NOMO-1 (cell line): ENCODE results near the gene CDX2.
A peak's percentile ranks its signal among the peaks of the same experiment; 100 is the strongest.
"Not testable (repeated sequence)": the region's sequence is repeated elsewhere in the genome, so short reads cannot be mapped to it uniquely, and the experiment has no call there.

ENCODE experiments used
- DNase-seq, 2 experiments: peaks; one replicate each; lab custom pipeline; 2025; ENCODE audit not compliant: unreplicated experiment in 2 of 2; lab: John Stamatoyannopoulos, UW

CDX2 gene

GRCh38 chr13:27965740-27966640, 3.1 kb downstream of the CDX2 start:
- DNase-seq = no peak

- no peak for DNase-seq
These were observed 3.8 kb downstream of the CDX2 start for GRCh38 chr13:27965343-27965739.

- no peak for DNase-seq
These were observed 4.3 kb downstream of the CDX2 start for GRCh38 chr13:27964741-27965323.

- not testable (repeated sequence) for DNase-seq
These were observed 4.9 kb downstream of the CDX2 start for GRCh38 chr13:27964206-27964605.

GRCh38 chr13:27963491-27963890, 5.6 kb downstream of the CDX2 start:
- no peak for DNase-seq

GRCh38 chr13:27962982-27963381, 6.1 kb downstream of the CDX2 start:
- no peak for DNase-seq

- no peak for DNase-seq
These were observed 6.8 kb downstream of the CDX2 start for GRCh38 chr13:27962128-27962841.

GRCh38 chr13:27961227-27962085, 7.7 kb downstream of the CDX2 start:
- DNase-seq = no peak

- DNase-seq = peak; percentile 75 to 88
These were observed 8.5 kb downstream of the CDX2 start for GRCh38 chr13:27960362-27961226.

- DNase-seq = no peak
These were observed 9.1 kb downstream of the CDX2 start for GRCh38 chr13:27959976-27960361.

GRCh38 chr13:27956576-27957300, 12.4 kb downstream of the CDX2 start:
- DNase-seq = no peak

GRCh38 chr13:27955014-27955591, 14.0 kb downstream of the CDX2 start:
- no peak for DNase-seq

- no peak for DNase-seq
These were observed 14.7 kb downstream of the CDX2 start for GRCh38 chr13:27954406-27954851.

- DNase-seq = peak; percentile 91 to 95
These were observed 15.3 kb downstream of the CDX2 start for GRCh38 chr13:27953676-27954405.

GRCh38 chr13:27952876-27953675, 16.0 kb downstream of the CDX2 start:
- peak in 1 of 2 experiments; percentile 50 for DNase-seq

- DNase-seq = no peak
These were observed 26.1 kb downstream of the CDX2 start for GRCh38 chr13:27942972-27943371.
